ENCODE measurements around the gene CFAP46.

The CFAP46 gene

GRCh38 chr10:132983252-132984007 lies 41.1 kb upstream of the CFAP46 start:
- DNase-seq (ENCODE audit: insufficient read length, low spot score) (no peak), FAIRE-seq (no peak)
- no peak for TF ChIP-seq CTCF (IDR thresholded peaks at IDR 0.05; ENCODE audit: insufficient read depth, missing control alignments)

GRCh38 chr10:132982301-132982989 lies 40.1 kb upstream of the CFAP46 start:
- DNase-seq (ENCODE audit: insufficient read length, low spot score) = no peak
- TF ChIP-seq CTCF (IDR thresholded peaks at IDR 0.05; ENCODE audit: insufficient read depth, missing control alignments) = no peak
- FAIRE-seq = no peak

GRCh38 chr10:132981746-132982145 lies 39.4 kb upstream of the CFAP46 start:
- FAIRE-seq = no peak
- no peak for TF ChIP-seq CTCF (IDR thresholded peaks at IDR 0.05; ENCODE audit: insufficient read depth, missing control alignments)

GRCh38 chr10:132981173-132981555 lies 38.8 kb upstream of the CFAP46 start:
- FAIRE-seq = no peak
- no peak for DNase-seq (ENCODE audit: insufficient read length, low spot score)
- no peak for TF ChIP-seq CTCF (IDR thresholded peaks at IDR 0.05; ENCODE audit: insufficient read depth, missing control alignments)

More at GRCh38 chr10:132981746-132982145, 39.4 kb upstream of the CFAP46 start:
- DNase-seq (ENCODE audit: insufficient read length, low spot score) = no peak

- FAIRE-seq = no peak
- DNase-seq (ENCODE audit: insufficient read length, low spot score) = no peak
- TF ChIP-seq CTCF (IDR thresholded peaks at IDR 0.05; ENCODE audit: insufficient read depth, missing control alignments) = no peak
Observed at GRCh38 chr10:132980426-132981172, 38.2 kb upstream of the CFAP46 start.

GRCh38 chr10:132979491-132980425 lies 37.4 kb upstream of the CFAP46 start:
- TF ChIP-seq CTCF (IDR thresholded peaks at IDR 0.05; ENCODE audit: insufficient read depth, missing control alignments) = no peak
- FAIRE-seq = no peak

More at GRCh38 chr10:132979491-132980425, 37.4 kb upstream of the CFAP46 start:
- DNase-seq (ENCODE audit: insufficient read length, low spot score) = no peak

Data from D721Med (cell line).